ENCODE measurements around the gene VKORC1.
A peak's percentile ranks its signal among the peaks of the same experiment; 100 is the strongest.

Gene VKORC1

DNA sequence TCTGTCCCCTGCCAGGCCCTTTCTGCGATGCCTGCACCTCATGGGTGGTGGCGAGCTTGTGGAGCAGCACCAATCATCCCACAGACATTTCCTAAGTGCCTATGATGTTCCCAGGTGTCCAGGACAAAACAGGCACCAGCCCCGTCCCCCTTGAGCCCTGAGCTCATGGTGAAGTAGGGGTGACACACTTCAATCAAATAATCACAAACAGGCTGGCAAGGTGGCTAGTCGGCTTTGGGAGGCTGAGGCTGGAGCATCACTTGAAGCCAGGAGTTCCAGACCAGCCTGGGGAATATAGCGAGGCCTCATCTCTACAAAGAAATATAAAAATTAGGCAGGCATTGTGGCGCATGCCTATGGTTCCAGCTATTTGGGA, 41.7 kb upstream of the VKORC1 start:
- Histone ChIP-seq H3K9me3 (ENCODE audit: control insufficient read depth in 2 of 2, low read length in 2 of 2) (no peaks in the 10 kb centered on the region), H3K36me3 (ENCODE audit: control insufficient read depth in 2 of 2, insufficient read depth in 2 of 2, low read length in 2 of 2) (peaks cover 17 to 19% of the 10 kb centered on the region in 2 donors), H3K4me1 (ENCODE audit: control insufficient read depth in 2 of 2, insufficient read depth in 2 of 2, low read length in 2 of 2) (peaks cover 60 to 63% of the 10 kb centered on the region in 2 donors), H3K9ac (ENCODE audit: low read depth in 1 of 2, low read length in 2 of 2) (peak overlapping the region in 1 of 2 donors; percentile 98), H3K4me3 (ENCODE audit: low read length in 2 of 2) (no peak overlapping the region), H3K27me3 (ENCODE audit: control insufficient read depth in 2 of 2, insufficient read depth in 2 of 2, low read length in 2 of 2) (no peaks in the 10 kb centered on the region), H3K27ac (ENCODE audit: low read depth in 2 of 2, low read length in 2 of 2) (peak overlapping the region; percentile 92 to 98)

DNA sequence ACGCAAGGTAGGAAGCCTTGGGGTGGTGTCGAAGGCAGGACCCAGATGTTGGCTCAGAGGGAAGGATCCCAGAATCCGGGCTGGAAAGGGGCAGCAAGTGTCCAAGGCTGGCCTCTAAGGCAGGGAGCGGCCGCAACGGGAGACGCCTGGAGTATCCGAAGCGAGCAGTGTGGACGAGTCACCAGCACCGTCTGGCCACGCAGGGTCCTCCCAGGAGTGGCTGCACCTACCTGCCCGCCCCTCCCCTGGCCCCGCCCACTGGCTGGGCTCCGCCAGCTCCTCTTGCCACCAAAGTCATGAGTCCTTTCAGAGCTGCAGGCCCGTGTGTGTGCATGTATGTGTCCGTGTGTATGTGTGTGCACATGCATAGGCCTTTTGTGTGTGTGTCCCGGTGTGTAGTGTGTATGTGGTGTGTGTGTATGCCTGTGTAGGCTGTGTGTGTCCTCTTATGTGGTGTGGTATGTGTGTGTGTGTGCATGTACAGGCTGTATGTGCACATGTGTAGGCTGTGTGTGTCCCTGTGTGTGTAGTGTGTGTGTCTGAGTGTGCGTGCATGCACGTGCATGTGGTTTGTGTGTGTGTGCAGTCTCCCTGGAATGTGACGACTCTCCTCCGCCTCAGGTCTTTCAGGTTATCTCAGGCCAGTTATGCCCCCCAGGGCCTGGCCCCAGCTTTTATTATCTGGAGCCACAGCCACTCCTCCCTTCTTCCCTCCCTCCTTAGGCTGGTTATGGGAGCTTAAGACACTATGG, 41.1 kb upstream of the VKORC1 start, which contains the start of gene PRSS8:
TSS of gene PRSS8 (minus strand) at position 193 of the 752 bp plus-strand sequence. CDS start 229 bp downstream, outside the sequence.
- H3K4me1 ChIP-seq (ENCODE audit: control insufficient read depth in 2 of 2, insufficient read depth in 2 of 2, low read length in 2 of 2): peaks cover 60 to 65% of the 10 kb centered on the region in 2 donors
- peak within 1 kb of the TSS; percentile 77 to 90 for H3K4me3 ChIP-seq (ENCODE audit: low read length in 2 of 2)
- H3K9ac ChIP-seq (ENCODE audit: low read depth in 1 of 2, low read length in 2 of 2): peak within 1 kb of the TSS; percentile 88 to 98
- H3K27me3 ChIP-seq (ENCODE audit: control insufficient read depth in 2 of 2, insufficient read depth in 2 of 2, low read length in 2 of 2): no peaks in the 10 kb centered on the region
- H3K27ac ChIP-seq (ENCODE audit: low read depth in 2 of 2, low read length in 2 of 2): peak within 1 kb of the TSS; percentile 92 to 98
- H3K9me3 ChIP-seq (ENCODE audit: control insufficient read depth in 2 of 2, low read length in 2 of 2): no peaks in the 10 kb centered on the region
- peaks cover 17 to 20% of the 10 kb centered on the region in 2 donors for H3K36me3 ChIP-seq (ENCODE audit: control insufficient read depth in 2 of 2, insufficient read depth in 2 of 2, low read length in 2 of 2)

GRCh38 chr16:31134625-31135534, 40.3 kb upstream of the VKORC1 start:
- Histone ChIP-seq H3K9ac (ENCODE audit: low read depth in 1 of 2, low read length in 2 of 2) (peak overlapping the region; percentile 88 to 98), H3K36me3 (ENCODE audit: control insufficient read depth in 2 of 2, insufficient read depth in 2 of 2, low read length in 2 of 2) (peaks cover 17 to 23% of the 10 kb centered on the region in 2 donors), H3K27me3 (ENCODE audit: control insufficient read depth in 2 of 2, insufficient read depth in 2 of 2, low read length in 2 of 2) (no peaks in the 10 kb centered on the region), H3K4me3 (ENCODE audit: low read length in 2 of 2) (peak overlapping the region; percentile 77 to 90), H3K27ac (ENCODE audit: low read depth in 2 of 2, low read length in 2 of 2) (peak overlapping the region; percentile 92 to 98), H3K4me1 (ENCODE audit: control insufficient read depth in 2 of 2, insufficient read depth in 2 of 2, low read length in 2 of 2) (peaks cover 62 to 67% of the 10 kb centered on the region in 2 donors), H3K9me3 (ENCODE audit: control insufficient read depth in 2 of 2, low read length in 2 of 2) (no peaks in the 10 kb centered on the region)

DNA sequence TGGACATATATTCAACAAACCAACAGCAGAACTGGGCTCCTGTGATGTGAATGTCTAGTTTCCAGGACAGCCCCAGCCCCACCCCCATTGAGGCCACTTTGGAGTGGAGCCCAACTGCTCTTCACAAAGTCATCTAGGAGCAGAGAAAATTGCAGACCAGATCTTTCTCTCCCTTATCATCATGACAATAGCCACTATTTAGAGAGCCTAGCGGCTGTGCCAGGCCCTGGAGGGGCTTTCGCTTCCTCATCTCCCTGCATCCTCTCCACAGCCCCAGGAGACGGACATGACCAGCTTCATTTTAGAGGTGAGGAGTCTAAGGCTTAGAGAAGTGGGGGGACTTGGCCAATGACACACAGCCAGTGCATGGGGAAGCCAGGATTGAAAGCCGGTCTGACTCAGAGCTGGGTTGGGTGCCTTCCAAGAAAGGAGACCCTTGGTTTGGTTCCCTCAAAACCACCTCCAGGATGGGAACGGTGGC, 39.5 kb upstream of the VKORC1 start:
- peaks cover 66 to 70% of the 10 kb centered on the region in 2 donors for H3K4me1 ChIP-seq (ENCODE audit: control insufficient read depth in 2 of 2, insufficient read depth in 2 of 2, low read length in 2 of 2)

DNA sequence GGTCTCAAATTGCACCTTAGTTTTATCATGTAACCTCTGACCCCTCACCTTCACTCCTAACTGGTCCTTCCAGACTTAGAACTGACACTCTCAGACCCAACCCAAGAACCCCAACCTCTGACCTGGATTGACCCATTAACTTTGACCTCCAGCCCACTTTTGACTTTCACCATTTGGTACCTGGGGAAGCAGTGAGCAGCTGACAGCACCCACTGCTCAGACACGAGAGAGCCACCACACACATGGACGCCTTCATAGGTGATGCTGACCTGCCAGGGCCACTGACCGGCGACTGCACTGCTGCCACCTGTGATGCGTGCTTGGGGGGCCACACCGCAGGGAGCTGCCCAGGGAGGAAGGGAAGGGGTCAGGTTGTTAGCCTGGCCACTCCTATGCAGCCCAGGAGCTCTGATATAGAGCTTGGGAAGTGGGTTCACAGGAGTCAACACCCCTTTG, 38.5 kb upstream of the VKORC1 start:
- no peaks in the 10 kb centered on the region for H3K9me3 ChIP-seq (ENCODE audit: control insufficient read depth in 2 of 2, low read length in 2 of 2)
- peak overlapping the region; percentile 88 to 98 for H3K9ac ChIP-seq (ENCODE audit: low read depth in 1 of 2, low read length in 2 of 2)
- H3K4me3 ChIP-seq (ENCODE audit: low read length in 2 of 2): peak overlapping the region; percentile 77 to 90
- H3K27me3 ChIP-seq (ENCODE audit: control insufficient read depth in 2 of 2, insufficient read depth in 2 of 2, low read length in 2 of 2): no peaks in the 10 kb centered on the region
- H3K4me1 ChIP-seq (ENCODE audit: control insufficient read depth in 2 of 2, insufficient read depth in 2 of 2, low read length in 2 of 2): peaks cover 66 to 70% of the 10 kb centered on the region in 2 donors
- peaks cover 17 to 26% of the 10 kb centered on the region in 2 donors for H3K36me3 ChIP-seq (ENCODE audit: control insufficient read depth in 2 of 2, insufficient read depth in 2 of 2, low read length in 2 of 2)
- peak overlapping the region; percentile 92 to 98 for H3K27ac ChIP-seq (ENCODE audit: low read depth in 2 of 2, low read length in 2 of 2)

More for the DNA sequence above, 39.5 kb upstream of the VKORC1 start:
- H3K27ac ChIP-seq (ENCODE audit: low read depth in 2 of 2, low read length in 2 of 2): peak overlapping the region; percentile 92 to 98
- peak overlapping the region; percentile 77 to 90 for H3K4me3 ChIP-seq (ENCODE audit: low read length in 2 of 2)
- H3K27me3 ChIP-seq (ENCODE audit: control insufficient read depth in 2 of 2, insufficient read depth in 2 of 2, low read length in 2 of 2): no peaks in the 10 kb centered on the region
- H3K9ac ChIP-seq (ENCODE audit: low read depth in 1 of 2, low read length in 2 of 2): peak overlapping the region; percentile 88 to 98
- H3K9me3 ChIP-seq (ENCODE audit: control insufficient read depth in 2 of 2, low read length in 2 of 2): no peaks in the 10 kb centered on the region
- H3K36me3 ChIP-seq (ENCODE audit: control insufficient read depth in 2 of 2, insufficient read depth in 2 of 2, low read length in 2 of 2): peaks cover 17 to 26% of the 10 kb centered on the region in 2 donors

DNA sequence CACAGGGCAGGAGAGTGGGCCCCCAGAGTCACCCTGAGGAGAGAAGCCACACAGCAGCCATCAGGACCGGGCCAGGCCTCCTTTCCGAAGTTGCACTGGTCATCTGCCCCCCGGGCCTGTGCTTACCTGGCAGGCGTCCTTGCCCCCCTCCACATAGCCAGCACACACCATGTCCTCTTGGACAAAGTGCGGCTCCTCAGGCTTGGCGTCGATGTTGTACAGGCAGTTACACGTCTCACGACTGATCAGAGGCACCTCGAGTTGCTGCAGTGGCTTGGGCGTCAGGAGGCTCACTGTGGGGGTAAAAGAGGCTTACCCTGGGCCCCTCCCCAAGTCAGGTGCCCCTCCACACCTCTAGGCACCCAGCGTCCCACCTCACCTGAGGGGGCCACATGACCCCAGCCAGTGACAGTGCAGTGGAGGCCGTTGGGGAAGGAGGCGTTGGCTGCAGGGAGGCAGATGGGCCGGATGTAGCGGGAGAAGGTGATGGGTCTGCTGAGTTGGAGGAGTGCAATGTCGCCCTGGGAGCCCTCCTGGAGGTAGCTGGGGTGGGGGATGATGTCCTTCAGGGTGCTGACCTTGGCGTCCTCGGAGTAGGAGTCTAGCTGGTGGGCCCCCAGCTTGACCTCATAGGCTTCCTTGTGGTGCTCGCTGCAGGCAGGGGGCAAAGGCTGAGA, 37.8 kb upstream of the VKORC1 start:
- H3K36me3 ChIP-seq (ENCODE audit: control insufficient read depth in 2 of 2, insufficient read depth in 2 of 2, low read length in 2 of 2): peaks cover 17 to 29% of the 10 kb centered on the region in 2 donors
- H3K4me1 ChIP-seq (ENCODE audit: control insufficient read depth in 2 of 2, insufficient read depth in 2 of 2, low read length in 2 of 2): peaks cover 72 to 76% of the 10 kb centered on the region in 2 donors

DNA sequence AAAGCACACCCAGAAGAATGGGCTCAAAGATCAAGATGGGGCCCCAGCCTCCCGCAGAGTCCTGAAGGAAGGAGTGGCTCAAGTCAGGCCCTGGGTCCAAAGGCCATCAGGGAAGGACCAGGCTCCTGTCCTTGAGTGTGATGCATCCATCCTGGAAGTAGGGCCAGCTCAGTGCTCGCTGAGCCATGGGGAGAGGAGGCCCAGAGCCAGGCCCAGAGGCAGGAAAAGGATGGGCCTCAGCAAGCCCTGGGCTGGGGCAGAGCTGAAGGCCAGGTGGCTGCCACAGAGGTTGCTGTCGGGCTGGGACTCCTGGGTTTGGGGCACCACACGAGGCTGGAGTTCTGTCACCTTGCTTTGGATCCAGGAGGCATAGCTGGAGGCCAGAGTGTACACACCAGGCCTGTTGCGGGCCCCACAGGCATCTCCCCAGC, 37.3 kb upstream of the VKORC1 start:
- Histone ChIP-seq H3K9ac (ENCODE audit: low read depth in 1 of 2, low read length in 2 of 2) (peak overlapping the region; percentile 14 to 64), H3K27ac (ENCODE audit: low read depth in 2 of 2, low read length in 2 of 2) (peak overlapping the region; percentile 92 to 98), H3K36me3 (ENCODE audit: control insufficient read depth in 2 of 2, insufficient read depth in 2 of 2, low read length in 2 of 2) (peaks cover 17 to 34% of the 10 kb centered on the region in 2 donors)

More for the DNA sequence above, 37.8 kb upstream of the VKORC1 start:
- Histone ChIP-seq H3K9me3 (ENCODE audit: control insufficient read depth in 2 of 2, low read length in 2 of 2) (no peaks in the 10 kb centered on the region), H3K4me3 (ENCODE audit: low read length in 2 of 2) (peak overlapping the region in 1 of 2 donors; percentile 3), H3K27me3 (ENCODE audit: control insufficient read depth in 2 of 2, insufficient read depth in 2 of 2, low read length in 2 of 2) (no peaks in the 10 kb centered on the region), H3K27ac (ENCODE audit: low read depth in 2 of 2, low read length in 2 of 2) (peak overlapping the region; percentile 92 to 98), H3K9ac (ENCODE audit: low read depth in 1 of 2, low read length in 2 of 2) (peak overlapping the region; percentile 14 to 64)

GRCh38 chr16:31131416-31131815, 36.8 kb upstream of the VKORC1 start:
- Histone ChIP-seq H3K9ac (ENCODE audit: low read depth in 1 of 2, low read length in 2 of 2) (peak overlapping the region in 1 of 2 donors; percentile 64), H3K27me3 (ENCODE audit: control insufficient read depth in 2 of 2, insufficient read depth in 2 of 2, low read length in 2 of 2) (no peaks in the 10 kb centered on the region), H3K4me1 (ENCODE audit: control insufficient read depth in 2 of 2, insufficient read depth in 2 of 2, low read length in 2 of 2) (peaks cover 75 to 83% of the 10 kb centered on the region in 2 donors), H3K4me3 (ENCODE audit: low read length in 2 of 2) (peak overlapping the region in 1 of 2 donors; percentile 49), H3K9me3 (ENCODE audit: control insufficient read depth in 2 of 2, low read length in 2 of 2) (no peaks in the 10 kb centered on the region), H3K27ac (ENCODE audit: low read depth in 2 of 2, low read length in 2 of 2) (peak overlapping the region; percentile 92 to 98), H3K36me3 (ENCODE audit: control insufficient read depth in 2 of 2, insufficient read depth in 2 of 2, low read length in 2 of 2) (peaks cover 17 to 34% of the 10 kb centered on the region in 2 donors)

More for the DNA sequence above, 37.3 kb upstream of the VKORC1 start:
- Histone ChIP-seq H3K4me3 (ENCODE audit: low read length in 2 of 2) (peak overlapping the region; percentile 3 to 49), H3K9me3 (ENCODE audit: control insufficient read depth in 2 of 2, low read length in 2 of 2) (no peaks in the 10 kb centered on the region), H3K27me3 (ENCODE audit: control insufficient read depth in 2 of 2, insufficient read depth in 2 of 2, low read length in 2 of 2) (no peaks in the 10 kb centered on the region), H3K4me1 (ENCODE audit: control insufficient read depth in 2 of 2, insufficient read depth in 2 of 2, low read length in 2 of 2) (peaks cover 77 to 82% of the 10 kb centered on the region in 2 donors)

DNA sequence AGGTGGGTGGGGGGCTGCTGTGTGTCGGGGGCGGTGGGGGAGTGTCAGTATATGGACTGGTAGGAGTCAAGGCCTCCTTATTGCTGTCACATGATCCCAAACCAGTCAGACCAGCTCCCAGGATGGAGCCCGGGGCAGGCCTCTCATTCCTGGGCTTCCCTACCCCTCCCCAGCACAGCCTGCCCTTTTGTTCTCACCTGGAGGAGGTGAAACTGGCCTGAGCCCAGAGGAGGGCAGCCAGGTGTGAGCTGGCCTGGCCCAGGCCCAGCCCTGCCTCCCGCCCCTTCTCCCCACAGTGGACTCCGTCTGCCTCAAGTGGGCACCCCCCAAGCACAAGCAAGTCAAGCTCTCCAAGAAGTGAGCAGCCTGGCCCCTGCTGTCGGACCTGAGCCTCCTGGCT, 36.3 kb upstream of the VKORC1 start:
- H3K4me3 ChIP-seq (ENCODE audit: low read length in 2 of 2): no peak overlapping the region
- peaks cover 17 to 34% of the 10 kb centered on the region in 2 donors for H3K36me3 ChIP-seq (ENCODE audit: control insufficient read depth in 2 of 2, insufficient read depth in 2 of 2, low read length in 2 of 2)

More for the DNA sequence above, 36.3 kb upstream of the VKORC1 start:
- Histone ChIP-seq H3K27me3 (ENCODE audit: control insufficient read depth in 2 of 2, insufficient read depth in 2 of 2, low read length in 2 of 2) (no peaks in the 10 kb centered on the region), H3K9me3 (ENCODE audit: control insufficient read depth in 2 of 2, low read length in 2 of 2) (no peaks in the 10 kb centered on the region), H3K27ac (ENCODE audit: low read depth in 2 of 2, low read length in 2 of 2) (peak overlapping the region; percentile 92 to 98), H3K4me1 (ENCODE audit: control insufficient read depth in 2 of 2, insufficient read depth in 2 of 2, low read length in 2 of 2) (peaks cover 70 to 78% of the 10 kb centered on the region in 2 donors), H3K9ac (ENCODE audit: low read depth in 1 of 2, low read length in 2 of 2) (peak overlapping the region in 1 of 2 donors; percentile 76)

Measured in mucosa of rectum (tissue), 2 donors.